NCI-H345 treated with DMSO at 0.1 percent for 48 hours (cell line): ENCODE results near the gene RDH16.
"Not testable (repeated sequence)": the region's sequence is repeated elsewhere in the genome, so short reads cannot be mapped to it uniquely, and the experiment has no call there.

Experiments
- DNase-seq: peaks from one replicate; lab custom pipeline; 2025; ENCODE audit not compliant: unreplicated experiment; lab: John Stamatoyannopoulos, UW

The RDH16 gene

DNA sequence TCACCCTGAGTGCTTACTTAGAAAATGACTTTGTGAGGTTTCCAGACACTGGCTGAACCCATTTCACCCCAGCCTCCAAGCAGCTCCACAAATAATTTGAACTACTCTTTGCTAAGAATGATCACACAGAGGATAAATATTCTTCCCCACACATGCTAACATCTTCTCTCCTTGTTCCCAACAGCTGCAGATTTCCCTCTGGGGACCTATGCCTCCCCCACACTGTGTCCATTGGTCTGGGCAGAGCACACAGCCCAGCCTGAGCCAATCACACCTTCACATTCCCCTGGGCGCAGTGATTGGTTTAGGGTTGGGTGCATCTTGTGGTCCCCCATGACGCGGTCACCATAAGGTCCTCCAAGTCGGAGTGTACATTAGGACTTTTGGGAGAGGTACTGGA is 30.1 kb downstream of the RDH16 start:
- DNase-seq, result no peak

DNA sequence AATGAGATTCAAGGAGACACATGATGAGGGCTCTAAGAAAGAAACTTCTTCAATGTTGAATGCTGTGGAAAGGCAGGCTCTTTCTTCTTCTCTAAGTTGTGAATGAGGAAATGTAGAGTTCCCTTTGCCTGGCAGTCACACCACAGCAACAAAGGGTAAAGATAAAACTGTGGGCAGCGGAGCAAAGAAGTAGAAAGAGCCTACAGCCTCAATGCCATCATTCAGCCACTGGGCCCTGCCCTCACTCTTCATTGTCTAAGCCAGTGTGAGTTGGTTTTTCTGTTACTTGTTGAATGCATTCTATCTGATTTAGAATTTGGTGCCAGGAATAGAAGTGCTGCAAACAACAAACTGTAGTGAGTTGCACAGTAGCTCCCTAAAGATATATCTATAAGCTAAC is 35.4 kb downstream of the RDH16 start:
- no peak for DNase-seq

DNA sequence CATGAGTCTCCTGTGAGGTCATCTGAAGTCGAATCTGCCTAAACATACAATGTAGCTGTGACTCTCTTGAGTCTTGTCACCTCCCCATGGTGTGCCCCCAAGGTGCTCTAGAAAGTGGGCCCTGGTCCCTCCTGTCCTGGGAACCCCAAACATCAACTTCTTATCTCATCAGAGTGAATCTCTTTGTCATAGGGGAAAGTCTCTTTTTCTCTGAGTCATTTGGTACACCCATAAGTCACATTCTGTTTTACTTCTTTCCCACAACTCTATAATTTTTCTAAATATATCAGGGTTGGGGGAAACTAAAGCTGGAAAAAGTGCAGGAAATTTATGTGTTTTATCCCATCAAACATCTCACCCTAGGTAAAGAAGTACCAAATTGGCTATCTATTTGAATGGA is 36.1 kb downstream of the RDH16 start:
- no peak for DNase-seq

- not testable (repeated sequence) for DNase-seq
Measured at GRCh38 chr12:56918139-56918538, 39.3 kb downstream of the RDH16 start.

DNA sequence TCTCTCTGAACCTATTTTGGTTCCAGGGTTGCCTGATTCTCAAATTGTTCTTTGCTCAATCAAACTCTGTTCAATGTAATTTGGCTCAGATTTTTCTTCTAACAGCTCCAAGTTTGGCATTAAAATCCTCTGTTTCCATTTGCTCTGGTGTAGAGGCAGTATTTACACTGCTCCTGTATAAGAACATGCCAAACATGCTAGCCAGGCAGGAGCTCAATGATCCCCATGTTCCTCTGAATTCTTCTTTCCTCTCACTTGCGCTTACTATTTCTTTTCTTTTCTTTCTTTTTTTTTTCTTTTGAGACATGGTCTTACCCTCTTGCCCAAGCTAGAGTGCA is 40.4 kb downstream of the RDH16 start:
- DNase-seq, result no peak

DNA sequence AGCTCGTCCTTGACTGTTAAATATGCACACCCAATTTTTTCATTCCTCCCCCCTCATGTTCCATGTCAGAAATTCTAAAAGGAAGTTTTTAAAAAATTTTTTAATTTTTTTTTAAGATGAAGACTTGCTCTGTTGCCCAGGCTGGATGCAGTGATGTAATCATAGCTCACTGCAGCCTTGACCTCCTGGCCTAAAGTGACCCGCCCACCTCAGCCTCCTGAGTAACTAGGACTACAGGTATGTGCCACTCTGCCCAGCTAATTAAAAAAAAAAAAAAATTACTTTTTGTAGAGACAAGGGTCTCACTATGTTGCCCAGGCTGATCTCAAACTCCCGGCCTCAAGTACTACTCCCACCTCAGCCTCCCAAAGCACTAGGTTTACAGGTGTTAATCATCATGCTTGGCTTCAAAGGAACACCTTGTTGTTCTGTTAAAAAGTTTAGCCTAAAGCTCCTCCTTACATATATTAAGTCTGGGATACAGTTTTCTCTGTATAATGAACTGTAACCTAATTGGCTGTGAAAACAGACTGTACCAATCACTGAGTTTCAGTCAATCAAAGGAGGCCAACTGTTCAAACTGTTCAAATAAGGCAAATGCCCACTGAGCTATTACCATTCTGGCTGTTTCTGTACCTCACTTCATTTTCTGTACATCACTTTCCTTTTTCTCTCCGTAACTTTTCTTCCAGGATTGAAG is 41.0 kb downstream of the RDH16 start:
- DNase-seq, result no peak

DNA sequence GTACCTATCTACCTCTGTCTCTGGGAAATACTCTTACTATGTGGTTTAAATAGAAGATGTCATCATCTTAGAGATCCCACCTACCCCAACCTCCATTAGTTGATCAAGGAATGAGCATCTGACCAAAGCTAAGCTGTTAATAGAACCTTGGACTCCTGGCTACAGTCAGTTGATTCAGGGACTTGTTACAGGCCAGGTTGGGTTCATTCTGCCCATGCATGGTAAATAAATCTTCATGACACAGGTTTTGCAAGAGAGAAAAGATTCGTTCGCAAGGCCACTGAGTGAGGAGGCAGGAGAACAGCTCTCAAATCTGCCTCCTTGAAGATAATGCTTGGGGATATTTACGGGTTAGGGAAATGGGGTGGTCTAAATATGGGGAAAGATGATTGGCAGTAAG is 42.7 kb downstream of the RDH16 start:
- no peak for DNase-seq

GRCh38 chr12:56914256-56914655 is 43.2 kb downstream of the RDH16 start:
- DNase-seq, result no peak

GRCh38 chr12:56909403-56909802 is 48.0 kb downstream of the RDH16 start:
- DNase-seq, result not testable (repeated sequence)

GRCh38 chr12:56908136-56908535 is 49.3 kb downstream of the RDH16 start:
- no peak for DNase-seq

- no peak for DNase-seq
Measured at GRCh38 chr12:56905852-56906251, 51.6 kb downstream of the RDH16 start.

DNA sequence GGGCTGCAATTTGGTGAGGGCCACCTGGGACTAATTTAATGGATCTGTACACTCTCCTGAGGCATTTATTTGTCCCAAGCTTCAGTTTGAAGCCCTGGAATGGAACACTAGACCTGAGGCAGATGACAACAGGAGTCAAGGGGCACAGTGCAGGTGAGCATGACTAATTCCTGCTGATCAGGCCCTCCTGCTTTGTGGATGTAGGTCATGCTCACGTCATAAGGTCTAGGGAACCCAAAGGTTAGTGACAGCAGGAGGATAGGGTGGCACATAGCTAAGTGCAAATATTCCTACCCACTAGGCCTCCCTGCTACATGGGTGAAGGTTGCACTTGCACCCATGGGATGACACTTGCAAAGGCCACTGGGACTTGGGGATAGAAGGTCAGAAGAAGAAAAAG is 54.0 kb downstream of the RDH16 start:
- no peak for DNase-seq
